GM19372 (cell line): ENCODE results near the gene PANK1.

Source experiments
- ATAC-seq: cut with Tn5 transposase; IDR thresholded peaks from one replicate; pipeline ENCODE4 v1.9.1; 2021; ENCODE audit warnings: mild to moderate bottlenecking, low read depth, moderate library complexity; ENCODE audit not compliant: unreplicated experiment

The PANK1 gene

DNA sequence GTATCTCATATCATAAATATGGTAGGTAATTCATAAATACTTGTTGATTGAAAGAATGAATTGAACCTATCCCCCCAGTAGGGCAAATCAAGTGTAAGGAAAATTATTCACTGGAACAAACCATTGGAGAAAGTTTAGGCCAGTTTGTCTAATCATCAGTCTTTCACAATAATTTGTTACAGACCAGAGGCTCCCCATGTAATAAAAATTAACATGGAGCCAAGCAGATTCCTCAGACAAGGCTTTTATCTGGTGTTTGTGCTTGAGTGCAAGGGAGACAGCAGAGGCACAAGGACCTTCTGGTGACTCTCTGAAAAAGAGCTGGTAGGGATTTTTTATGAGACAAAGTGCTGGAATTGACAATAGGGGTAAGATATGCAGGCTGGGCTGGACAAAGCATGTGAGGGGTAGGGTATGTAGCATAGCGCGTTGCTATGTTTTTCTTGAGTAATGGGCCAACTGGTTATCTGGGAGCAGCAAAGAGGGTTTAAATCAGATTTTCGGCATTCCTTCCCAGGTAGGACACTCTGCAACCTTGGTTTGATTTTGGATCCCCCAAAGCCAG, 7.8 kb upstream of the PANK1 start:
- no peak for ATAC-seq

DNA sequence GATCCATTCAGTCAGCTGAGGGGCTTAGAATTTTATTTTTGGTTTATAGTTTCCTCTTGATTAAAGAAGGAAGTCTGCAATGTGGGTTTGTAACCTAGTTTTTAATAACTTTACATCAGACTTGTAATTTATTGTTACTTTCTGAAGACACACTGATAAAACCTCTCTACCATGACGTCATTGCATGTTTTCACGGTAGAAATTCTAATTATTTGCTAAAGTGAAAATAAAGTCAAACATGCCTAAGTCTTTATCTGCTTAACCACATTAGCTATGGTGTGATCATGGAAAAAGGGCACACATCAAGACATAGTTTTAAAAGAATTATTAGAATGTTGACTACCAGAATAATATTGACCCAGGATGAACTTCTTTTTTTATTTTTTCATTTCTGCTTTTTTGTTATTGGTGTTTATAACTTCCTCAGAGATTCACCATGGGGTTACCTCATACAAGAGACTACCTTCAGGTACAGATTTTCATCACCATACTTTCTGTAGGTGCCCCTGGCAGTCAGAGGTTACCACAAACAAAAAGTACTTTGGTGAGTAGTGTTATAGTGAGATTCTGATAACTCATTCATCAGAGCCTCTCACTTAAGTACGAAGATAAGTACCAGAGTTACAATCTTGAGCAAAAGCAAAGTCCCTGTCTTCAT, 7.0 kb upstream of the PANK1 start:
- ATAC-seq, result peak; percentile 55

DNA sequence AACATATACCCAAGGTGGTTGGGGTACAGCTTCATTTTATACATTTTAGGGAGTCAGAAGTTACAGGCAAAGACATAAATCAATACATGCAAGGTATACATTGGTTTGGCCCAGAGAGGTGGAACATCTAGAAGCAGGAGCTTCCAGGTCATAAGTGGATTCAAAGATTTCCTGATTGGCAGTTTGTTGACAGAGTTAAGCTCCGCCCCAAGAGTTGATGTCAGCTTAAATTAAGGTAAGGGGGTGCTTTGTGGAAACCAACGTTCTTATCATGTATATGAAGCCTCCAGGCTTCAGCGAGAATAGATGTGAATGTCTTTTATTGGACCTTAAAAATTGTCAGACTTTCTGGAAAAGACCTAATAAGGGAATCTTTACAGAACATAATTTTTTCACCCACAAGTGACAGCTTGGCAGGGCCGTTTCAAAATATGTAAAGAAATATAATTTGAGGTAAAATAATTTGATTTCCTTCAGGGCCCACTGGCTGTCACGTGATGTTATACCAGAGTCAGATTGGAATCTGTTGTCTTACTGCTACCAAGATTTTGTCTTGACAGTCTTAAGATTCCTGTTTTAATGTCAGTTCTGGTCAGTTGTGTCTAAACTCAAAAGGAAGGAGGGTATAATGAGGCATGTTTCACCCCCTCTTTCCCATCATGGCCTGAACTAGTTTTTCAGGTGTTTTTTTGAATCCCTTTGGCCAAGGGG, 6.3 kb upstream of the PANK1 start:
- no peak for ATAC-seq

DNA sequence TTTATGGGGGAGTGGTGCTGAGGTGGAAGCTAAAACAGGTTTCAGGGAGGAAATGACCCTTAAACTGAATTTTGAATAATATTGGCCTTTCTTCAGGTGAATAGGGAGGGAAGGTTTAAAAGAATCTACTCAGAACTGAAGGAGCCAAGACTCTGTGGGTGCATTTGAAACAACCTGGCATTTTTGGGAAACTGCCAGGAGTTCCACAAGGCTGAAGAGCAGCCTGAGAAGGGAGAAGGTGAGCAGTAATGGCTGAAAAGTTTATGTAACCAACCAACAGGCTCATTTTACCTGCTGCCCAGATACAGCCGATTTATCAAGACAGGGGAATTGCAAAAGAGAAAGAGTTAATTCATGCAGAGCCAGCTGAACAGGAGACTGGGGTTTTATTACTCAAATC, 4.0 kb upstream of the PANK1 start:
- no peak for ATAC-seq

DNA sequence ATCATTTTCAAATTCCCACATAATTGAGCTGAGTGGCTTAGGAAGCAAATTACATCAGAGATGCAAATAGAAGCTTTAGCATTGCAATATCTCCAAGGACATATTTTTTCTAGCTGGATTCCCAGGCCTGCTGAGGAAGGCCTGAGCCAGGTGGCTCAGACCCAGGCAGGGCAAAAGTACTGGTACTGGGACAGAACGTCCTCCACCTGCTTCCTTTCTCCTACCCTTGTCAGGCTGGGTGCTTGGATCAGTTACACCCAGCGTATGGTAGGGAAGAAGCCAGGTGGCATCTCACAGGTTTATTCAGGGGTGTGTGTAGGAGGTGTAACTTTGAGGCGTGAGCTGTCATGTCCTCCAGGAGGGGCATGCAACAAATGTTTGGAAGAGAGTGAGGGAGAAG, 3.0 kb upstream of the PANK1 start:
- ATAC-seq, result no peak

DNA sequence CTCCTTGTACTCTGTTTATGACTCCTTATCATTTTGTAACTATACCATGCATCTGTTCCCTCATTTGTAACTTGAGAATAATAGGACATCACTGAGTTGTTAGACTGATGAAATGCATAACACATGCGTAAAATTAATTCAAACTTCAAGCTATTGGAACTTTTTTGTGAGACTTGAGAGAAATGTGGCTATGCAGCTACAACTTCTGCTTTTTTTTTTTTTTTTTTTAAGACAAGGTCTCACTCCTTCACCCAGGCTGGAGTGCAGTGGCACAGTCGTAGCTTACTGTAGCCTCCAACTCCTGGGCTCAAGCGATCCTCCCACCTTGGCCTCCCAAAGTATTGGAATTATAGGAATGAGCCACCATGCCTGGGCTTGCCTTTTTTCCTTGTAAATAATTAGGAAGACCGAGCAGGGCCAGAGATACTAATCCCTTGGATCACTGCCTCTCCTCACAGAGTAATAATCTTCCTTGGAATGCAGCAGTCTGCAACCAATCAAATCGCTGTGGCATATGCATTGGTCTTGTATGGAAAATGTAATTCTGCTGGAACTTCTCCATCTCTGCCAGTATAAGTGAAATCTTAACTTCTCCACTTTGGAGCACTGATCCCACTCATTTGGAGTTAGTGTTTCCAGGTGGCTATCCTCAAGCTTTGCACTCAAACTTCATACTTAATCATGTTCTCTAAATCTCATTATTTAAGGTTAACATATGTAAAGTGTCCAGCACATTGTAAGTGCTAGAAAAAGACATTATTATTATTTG, 2.0 kb upstream of the PANK1 start:
- no peak for ATAC-seq

DNA sequence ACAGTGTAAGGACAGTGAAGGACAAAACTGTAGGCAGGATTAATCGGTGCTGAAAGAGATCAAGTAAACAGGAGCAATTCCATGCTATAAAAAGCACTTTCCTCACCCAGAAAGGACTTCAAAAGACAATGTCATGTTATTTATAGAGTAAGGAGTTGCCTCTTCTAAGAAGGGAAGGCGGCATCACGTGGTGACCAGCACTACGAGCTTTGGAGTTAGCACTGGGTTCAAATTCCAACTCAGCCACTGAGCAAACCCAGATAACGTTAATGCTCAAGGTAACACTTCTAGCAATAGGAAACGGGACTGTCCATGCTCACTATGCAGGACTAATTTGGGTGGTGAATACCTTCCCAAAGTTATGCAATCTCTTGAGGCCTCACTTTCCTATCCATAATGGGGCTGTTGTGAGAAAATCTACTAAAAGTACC, 715 bp upstream of the PANK1 start:
- no peak for ATAC-seq

DNA sequence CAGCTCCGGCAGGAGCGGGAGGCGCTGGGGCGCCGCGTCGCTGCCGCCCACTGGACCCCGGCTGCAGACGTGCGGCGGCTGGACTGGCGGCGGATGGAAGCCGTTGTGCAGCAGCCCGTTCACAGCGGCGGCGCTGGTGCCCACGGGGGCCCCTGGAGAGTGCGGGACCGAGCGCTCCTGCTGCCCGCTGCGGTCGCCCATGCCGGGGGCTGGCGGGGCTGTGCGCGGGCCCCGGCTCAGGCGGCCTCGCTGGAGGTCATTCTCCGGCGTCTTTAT, 413 bp downstream of the PANK1 start:
- ATAC-seq, result peak; percentile 30

DNA sequence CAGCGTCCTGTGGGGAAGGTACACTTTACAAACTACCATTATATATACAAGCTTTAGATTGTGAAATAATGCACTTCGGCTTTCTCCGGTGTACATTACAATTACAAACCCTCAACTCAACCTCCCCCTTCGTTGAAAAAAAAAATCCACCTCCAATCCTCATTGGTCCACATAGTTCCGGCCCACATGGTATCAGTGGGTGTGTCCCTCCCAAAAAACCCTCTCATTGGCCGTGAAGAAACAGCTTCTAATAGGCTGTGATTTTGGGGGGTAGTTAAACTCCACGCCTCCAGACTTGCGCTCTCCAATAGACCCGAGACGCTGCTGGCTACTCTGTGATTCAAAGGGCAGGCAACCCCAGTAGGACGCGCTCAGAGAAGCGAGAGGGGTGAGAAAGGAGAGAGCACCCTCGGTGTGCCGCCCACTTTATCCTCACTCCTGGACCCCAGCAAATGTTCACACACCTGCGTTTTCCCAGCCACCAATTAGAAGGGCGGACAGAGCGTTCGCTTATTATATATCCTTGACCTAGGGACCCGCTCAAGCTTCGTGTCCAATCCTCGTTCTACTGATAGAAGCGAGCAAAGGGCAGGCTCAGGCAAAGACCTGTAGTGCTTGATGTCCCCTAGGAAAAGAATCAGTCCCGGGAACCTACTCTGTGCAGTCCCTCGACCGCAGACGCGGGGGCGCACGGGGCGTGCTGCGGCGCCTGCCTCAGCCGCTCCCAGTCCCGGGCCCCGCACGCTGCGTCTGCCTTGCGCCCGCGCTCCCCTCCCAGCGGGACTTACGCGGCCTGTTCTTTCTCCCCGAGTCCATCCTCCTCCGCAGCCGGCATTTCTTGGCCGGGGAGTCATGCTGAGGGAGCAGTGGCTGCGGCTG, 991 bp downstream of the PANK1 start:
- ATAC-seq, result peak; percentile 85

DNA sequence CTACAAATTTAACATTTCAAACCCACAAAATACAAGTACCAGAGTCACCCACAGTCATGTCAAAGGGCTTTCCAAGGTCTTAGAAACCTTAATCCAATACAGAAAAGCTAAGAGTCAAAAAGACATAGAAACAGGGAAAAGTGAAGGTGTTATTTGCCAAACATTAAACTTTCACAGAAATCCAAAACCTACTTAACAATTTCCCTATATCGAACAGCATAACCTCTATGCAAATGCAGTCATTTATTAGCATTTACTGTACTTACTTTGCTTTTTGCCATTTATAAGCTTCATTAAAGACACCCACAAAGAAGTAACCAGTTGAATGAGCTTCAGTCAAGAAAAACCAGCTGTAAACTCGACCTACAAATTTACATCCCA, 1.6 kb downstream of the PANK1 start:
- ATAC-seq, result no peak

DNA sequence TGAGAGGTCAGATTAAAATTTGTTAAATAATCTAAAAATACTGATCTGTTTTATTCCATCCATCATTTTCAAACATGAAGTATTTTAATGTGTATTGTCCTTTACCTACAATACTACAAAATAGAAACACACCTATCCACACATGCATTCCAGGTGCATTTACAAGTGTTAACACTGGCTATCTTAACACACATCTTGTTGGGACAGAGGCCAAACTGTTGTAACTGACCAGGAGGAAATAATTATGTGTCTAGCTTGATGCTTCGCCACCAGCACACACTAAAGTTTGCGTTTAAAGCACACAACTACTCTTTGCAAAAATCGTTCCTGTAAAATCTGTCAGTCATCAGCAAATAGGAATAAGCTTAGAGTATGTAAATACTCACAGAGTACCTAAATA, 2.8 kb downstream of the PANK1 start:
- ATAC-seq, result no peak

DNA sequence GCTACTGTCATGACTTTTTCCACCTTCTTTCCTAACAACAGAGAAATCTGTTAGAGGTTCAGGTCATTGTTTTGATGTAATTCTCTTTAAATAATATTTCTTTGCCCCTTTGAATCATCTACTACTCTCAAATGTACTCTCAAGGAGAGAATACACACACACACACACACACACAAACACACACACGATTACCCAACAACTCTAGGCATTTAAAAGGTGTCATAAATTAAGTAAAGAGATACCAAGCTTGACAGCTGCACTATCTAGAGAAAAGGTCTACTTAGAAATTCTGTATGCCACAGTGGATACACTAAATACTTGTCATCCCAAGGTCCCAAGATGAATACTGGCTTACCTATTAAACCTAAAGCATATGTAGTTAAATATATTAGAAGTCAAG, 4.8 kb downstream of the PANK1 start:
- no peak for ATAC-seq

DNA sequence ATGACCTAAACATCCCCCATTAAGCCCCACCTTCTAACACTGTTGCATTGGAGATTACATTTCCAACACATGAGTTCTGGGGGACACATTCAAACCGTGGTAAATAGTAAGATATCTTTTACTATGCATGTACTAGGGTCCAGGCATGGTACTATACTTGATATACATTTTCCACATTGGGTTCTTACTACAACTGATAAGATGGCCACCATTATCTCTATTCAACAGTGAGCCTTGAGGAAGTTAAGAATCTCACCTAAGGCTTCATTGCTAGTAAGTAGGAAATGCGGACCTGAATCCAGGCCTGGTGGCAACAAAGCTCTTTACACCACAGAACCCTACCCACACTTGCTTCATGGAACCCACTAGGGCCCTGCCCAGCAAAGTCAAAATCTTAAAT, 5.7 kb downstream of the PANK1 start:
- ATAC-seq, result no peak

DNA sequence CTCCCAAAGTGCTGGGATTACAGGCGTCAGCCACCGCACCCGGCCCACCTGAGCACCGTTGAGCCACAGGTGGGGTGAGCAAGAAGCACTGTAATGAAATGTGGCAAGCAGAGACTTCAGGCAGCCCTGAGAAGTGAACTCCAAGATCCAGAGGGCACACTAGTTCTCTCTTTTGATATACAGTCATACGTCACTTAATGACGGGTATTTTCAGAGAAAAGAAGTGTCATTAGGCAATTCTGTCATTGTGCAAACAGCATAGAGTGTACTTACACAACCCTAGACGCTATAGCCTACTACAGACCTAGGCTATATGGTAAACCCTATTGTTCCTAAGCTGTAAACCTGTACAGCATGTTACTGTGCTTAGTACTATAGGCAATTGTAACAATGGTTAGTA, 7.9 kb downstream of the PANK1 start:
- no peak for ATAC-seq

DNA sequence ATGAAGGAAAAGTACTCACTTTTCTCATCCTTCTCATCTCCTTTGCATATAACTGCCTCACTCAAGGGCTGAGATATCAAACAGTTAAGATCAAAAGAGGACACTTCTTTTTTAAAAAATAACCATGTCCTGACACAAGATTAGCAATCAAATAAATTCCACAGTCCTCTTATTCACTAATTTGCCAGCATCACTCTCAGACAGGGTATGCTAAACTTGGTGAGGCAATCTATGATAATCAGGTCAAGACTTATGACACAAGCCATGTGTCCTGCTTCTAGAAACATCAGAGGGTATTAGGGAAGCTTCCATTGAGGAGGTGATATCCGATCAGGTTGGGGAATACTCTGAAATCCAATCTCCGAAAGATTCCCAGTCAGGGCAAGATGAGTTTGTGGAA, 10.4 kb downstream of the PANK1 start:
- no peak for ATAC-seq

DNA sequence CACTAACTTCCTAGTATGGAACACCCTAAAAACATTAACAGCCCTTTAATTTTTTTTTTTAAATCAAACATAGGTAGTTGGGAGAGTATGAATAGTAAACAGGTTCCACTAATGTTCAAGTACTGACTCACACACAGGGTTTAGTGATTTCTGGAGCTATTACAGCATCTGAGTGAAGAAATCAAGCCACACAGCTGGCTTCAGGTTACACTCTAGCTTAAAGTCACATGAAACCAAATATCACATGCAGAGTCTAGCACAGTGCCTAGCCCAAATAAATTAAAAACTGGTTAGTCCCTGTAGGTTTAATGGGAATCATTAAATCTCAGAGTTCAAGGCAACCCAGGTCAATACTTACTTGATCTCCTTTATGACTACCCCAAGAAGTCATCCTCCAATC, 11.6 kb downstream of the PANK1 start:
- ATAC-seq, result no peak

DNA sequence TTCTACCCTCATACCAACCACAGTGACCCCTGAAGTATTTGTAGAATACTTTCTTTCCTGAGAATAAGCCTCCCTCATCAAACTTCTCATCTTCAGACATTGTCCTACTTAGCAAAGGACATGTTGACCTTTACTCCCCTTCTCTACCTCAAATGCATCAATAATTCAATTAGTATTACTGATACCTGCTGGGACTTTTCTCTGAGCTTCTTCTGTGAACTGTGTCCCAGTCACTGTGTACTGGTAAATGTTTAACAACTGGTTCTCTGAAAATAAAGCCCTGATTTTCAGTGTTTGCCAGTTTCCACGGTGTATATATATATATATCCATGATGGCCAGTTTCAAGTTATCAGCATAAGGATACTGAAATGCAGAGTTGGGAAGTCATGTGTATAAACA, 12.2 kb downstream of the PANK1 start:
- ATAC-seq, result no peak

DNA sequence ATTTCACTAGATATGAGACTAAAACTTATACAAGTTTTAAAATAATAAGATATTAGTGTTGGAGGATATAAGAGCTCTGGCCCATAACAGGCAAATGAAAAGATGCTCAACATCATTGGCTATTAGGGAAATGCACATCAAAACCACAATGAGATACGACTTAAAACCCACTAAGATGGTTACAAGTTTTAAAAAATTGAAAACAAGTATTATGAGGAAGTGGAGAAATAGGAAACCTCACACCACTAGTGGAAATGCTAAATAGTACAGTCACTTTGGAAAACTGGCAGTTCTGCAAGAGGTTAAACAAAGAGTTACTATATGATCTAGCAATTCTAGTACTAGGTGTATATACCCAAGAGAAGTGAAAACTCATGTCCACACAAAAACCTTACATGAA, 17.2 kb downstream of the PANK1 start:
- ATAC-seq, result no peak

DNA sequence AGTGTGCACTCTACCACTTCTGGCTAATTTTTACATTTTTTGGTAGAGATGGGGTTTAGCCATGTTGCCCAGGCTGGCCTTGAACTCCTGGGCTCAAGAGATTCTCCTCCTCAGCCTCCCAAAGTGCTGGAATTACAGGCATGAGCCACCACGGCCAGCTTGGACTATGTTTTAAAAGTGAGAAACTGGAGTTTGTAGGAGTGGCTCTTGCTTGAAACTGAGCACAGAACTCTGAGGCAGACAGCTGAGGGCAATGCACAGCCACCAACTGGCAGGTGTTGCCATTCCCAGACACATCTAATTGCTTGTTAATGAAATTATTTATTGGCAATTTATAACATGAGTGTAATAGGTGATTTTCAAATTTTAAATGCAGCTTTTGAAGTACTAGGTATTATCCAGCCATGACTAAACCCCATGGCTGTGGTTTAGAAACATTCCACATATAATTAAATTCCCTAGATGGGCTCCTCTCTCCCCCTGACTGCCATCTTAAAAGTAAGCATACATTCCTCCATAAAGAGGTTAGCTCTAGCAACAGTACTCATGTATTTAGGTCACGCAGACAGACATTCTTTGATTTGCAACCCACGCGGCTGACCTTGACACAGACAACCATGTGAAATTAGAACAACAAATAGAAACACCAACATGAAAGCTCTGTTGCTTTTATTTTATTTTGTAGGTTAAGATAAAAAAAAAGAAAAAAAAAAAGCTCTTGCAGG, 19.8 kb downstream of the PANK1 start:
- ATAC-seq, result no peak

DNA sequence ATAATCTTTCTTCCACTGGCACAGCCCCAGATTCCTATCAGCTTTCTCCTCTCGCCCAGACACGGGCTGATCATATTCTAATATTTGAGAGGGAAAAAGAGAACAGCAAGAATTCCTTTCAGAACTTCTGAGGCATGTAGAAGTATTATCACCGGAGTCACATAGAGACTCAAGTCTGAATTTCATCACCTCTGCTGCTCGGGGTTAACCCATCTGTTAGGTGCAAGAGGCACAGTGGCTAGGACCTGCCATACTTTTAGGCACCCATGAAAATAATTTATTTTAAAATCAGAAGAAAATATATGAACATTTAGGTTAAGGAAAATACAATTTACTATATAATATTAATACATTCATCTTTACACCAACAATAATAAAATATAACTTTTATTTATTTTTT, 21.0 kb downstream of the PANK1 start:
- no peak for ATAC-seq
